ENCODE results near the gene FNDC5.

The FNDC5 gene

GRCh38 chr1:32884032-32884372 lies 13.3 kb upstream of the FNDC5 start:
- DNase-seq = no peak

GRCh38 chr1:32883338-32884031 lies 12.8 kb upstream of the FNDC5 start:
- DNase-seq = no peak

DNA sequence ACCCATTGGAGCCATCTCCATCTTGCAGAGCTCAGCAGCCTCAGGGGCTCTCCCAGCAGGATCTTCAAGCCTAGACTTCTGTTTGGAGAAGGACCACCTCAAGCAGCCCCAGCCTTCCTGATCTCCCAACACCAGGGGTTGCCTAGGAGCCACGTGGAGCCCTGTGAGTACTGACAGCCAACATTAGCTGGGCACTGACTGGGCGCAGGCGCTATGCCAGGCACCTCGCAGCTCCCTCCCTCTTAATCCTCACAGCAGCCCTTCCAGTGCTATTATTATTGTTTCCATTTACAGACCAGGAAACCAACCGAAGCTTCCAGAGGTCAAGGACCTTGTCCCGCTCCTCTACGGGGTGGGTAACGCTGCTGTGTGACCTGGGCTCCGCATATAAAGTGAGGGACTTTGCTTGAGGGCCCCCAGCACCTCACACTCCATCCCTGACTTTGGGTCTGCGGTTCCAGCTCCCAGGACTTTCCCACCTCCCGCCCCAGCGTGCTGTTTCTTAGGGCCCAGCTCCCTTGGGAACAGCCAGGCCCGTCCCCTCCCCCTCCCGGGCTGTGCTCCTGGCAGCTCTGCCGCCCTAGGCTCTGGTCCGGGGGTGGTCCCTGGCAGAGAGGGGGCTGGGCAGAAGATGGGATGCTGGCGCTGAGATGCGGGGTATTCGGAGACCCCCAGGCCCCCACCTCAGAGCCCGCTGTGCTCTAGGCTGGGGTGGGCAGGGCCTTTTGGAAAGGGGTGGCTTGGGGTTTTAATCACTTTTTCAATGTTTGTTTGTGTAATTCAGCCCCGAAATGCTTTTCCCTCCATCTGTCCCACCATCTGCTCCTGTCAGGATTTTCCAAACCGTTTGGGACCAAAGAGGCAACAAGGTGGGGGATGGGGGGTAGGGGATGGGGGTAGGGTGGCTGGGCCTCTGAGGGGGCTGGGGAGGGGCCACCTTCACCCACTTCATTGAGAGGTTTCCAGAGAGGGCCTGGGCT lies 11.4 kb upstream of the FNDC5 start:
- no peak for DNase-seq

DNA sequence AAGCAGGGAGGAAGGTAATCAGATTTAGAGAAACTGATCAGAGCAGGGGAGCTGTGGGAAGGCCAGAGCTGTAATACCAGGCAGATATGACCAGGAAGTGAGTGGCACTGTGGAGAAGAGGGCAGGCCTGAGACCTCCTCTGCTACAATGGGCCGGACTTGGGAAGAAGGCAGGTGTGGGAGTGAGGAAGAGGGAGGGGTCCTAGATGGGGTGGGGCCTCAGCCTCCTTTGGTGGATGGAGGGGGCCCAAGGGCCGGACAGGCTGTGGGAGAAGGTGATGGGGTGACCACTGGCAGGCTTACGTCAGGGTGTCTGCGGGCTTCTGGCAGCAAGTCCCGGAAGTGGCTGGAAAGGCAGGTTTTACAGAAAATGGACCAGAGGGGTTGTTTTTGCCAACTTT lies 10.6 kb upstream of the FNDC5 start:
- no peak for DNase-seq

DNA sequence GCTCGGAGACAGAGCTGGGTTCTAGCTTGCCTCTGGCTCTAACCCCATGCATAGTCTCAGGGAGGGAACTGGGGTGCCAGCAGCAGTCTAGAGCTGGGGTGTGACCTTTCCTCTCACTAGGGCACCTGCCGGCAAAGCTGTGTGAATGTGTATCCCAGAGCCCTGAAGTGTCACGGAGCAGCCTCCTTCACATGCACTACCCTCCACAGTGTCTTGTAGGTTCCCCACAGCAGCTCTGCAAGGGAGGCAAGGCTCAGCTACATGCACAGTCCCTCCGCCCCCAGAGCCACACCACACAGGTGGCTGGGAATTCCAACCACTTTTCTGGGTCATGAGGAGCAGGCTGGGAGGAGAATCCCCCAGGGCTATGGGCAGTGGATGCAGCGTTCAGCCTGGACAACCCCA lies 7.9 kb upstream of the FNDC5 start:
- DNase-seq = no peak

DNA sequence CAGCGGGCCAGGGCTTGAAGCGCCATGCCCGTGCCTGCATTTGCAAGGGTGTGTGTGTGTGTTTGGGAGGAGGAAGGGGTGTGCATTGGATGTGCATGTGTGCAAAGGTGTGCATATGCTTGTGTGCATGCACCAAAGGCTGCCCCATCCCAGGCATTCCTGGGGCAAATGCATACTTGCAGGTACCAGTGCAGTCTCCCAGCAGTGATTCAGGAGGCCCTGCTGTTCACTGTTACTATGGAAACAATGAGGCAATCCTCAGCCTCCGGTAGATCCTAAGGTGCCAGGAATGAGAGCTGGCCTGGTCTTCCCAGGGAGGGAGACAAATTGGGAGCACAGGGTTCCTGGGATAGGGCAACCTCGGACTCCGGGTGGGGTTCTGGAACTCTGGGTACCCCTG lies 7.5 kb upstream of the FNDC5 start:
- DNase-seq = no peak

GRCh38 chr1:32877211-32878110 lies 6.7 kb upstream of the FNDC5 start:
- no peak for DNase-seq

- peak; percentile 36 for DNase-seq
These were observed 5.9 kb upstream of the FNDC5 start for GRCh38 chr1:32876341-32877210.

DNA sequence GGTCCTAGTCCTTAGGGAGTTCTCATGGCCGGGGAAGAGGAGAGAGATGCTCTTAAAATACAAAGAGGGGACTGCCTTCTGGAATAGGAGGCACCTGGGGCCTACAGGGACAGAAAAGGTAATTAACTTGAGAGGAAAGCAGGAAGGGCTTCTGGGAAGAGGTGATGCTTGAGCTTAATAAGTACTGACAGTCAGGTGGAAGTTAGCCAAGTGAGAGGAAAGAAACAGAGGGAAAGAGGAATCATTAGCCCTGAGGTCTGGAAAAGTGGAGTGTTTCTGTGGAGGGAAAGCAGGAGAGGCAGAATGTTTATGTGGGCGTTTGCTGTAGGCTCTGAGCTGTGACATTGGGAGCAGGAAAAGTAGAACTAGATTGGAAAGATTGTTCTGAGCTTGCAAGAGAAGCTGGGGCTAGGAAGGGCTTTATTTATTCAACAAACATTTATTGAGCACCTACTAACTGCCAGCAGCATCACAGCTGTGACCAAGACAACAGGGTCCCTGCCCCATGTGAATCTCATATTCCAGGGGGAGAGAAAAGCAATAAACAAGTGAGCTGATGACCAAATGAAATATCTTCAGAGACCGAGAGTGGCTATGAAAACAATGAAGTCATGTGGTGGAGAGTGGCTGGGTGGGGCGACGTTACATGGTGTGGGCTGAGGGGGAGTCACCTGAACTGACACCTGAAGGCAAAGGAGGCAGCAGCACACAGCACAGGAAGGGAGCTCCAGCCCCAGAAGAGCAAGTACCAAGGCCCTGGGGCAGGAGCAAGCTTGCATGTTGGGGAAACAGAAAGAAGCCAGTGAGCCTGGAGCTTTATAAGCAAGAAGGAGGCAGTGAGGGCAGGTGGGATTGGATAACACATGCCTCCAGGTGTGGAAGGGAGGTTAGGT lies 4.4 kb upstream of the FNDC5 start:
- no peak for DNase-seq

DNA sequence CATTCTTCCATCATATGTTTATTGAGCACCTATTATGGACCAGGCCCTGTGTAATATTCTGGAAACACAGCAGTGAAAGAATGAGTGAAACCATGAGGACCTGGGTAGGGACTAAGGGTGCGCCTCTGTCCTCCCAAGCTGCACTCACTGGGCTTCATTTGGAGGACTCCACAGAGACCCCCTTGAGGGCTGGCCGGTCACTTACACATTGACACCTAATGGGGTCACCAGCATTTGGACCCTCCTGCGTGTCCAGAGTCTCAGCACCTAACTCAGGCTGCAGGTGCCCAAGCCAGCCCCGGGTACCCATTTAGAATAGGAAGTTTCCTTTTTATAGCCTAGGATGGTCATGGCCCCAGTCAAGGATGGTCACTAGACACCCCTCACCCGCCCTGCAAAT lies 2.8 kb upstream of the FNDC5 start:
- DNase-seq = no peak

- DNase-seq = no peak
These were observed 1.4 kb upstream of the FNDC5 start for GRCh38 chr1:32872192-32872460.

DNA sequence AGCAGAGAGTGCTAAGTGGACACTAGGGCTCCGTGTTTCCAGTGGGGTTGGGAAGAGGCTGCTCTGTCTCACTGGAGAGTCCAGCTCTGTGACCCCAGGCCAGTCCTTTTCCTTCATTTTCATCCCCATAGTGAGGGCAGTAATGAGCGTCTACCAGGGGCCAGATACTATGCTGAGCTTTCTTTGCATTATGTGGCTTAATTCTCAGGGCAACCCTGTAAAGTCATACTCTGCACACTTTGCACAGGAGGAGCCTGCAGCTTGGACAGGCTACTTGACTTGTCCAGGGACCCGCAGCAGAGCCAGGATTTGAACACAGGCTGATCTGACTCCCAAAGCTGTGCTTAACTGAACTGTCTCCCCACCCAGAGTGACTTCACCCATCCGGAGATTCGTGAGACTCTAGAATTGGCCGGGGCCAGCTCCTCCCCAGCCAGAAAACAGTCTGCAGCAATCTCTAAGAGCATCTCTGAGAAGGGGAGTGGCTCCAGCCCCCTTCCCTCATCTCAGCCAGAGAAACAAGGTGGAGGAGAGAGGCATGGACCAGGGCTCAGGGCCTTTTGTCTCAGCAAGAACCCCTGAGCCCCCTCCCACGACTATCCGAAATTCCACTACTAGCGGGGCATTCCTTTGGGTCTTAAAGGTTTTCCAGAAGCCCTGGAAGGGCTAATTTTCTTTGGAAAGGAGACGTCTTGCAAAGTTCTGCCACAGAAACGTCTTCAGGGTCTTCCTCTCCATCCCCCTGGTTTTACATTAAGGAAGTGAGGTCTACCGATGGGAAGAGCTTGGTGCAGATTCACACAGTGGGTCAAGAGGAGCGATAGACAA lies 866 bp upstream of the FNDC5 start:
- DNase-seq = peak; percentile 40

- no peak for DNase-seq
These were observed 643 bp downstream of the FNDC5 start for GRCh38 chr1:32869923-32870614.

DNA sequence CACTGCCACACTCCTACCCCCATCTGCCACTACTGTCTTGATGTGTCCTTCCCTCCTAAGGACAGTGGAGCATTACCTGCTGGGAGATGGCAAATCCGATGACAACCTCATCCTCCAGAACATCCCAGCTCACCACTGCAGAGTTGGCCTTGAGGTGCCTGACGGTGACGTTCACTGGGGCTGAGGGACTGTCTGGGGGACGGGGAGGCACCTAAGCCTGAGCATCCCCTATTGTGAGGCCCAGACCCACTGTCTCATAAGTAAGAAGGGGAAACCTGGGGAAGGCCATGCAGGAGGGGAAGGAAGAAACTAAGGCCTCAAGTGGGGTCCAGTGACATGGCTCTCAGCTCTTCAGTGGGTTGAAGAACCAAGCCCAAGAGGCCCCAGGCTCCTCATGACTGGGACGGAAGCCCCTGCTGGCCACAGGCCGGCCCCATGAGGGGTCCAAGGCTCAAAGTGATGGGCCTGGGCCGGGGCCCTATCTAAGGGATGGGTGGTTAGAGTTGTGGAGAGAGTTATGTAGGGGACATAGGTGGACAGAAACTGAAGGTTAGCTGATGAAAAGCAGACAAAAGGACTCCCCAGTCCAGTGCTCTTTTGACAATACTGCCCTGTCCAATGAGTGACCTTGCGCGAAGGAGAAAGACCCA lies 1.8 kb downstream of the FNDC5 start:
- DNase-seq = no peak

GRCh38 chr1:32868085-32868484 lies 2.6 kb downstream of the FNDC5 start:
- no peak for DNase-seq

- DNase-seq = no peak
These were observed 3.0 kb downstream of the FNDC5 start for GRCh38 chr1:32867671-32868070.

DNA sequence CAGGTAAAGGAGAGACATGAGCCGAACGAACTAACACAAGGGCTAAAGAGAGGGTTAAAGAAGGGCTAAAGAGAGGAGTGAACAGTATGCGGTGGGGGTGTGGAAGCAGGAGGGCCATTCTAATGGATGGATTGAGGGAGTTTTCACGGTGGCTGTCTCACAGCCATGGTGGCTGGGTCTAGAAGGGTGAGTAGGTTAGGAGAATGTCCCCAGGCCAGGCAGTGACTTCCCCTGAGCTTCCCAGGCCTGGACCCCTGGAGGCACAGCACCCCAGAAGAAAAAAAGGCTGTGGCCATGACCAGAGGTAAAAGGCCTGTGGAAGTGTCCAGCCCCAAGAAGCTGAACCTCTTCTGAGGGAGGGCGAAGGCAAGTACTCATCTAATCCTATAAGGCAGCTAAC lies 3.6 kb downstream of the FNDC5 start:
- DNase-seq = no peak

DNA sequence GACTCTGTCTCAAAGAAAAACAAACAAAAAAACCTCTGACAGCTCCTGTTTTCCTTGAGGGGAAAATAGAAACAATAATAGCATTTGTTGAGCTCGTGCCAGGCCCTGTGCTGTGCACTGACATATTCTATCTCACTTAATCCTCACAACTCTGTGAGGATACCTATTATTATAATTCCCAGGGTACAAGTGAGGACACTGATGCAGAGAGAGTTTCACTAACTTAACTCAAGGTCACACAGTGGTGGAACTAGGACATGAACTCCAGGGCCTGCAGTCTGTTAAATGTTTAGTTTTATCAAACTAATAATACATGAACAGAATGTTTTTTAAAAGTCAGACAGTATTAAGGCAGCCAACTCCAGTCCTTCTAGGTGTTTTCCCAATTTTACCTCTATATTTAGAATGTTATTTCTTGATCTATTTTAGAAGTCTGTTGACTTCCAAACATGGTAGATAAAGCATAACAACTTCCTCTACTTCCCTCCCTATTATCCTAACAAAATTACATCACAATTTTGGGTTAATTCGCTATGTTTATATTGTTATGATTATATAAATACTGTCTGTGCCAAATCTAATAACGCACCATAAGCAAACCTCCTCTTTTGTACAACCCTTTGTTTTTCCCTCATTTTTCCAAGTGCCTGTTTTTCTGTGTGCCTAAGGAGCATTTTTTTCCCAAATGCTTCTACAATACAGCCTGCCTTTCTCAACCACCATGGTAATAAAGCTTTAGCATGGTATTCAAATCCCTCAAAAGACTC lies 4.9 kb downstream of the FNDC5 start:
- no peak for DNase-seq

Data from fibroblast of skin of back (primary cell).